ENCODE measurements around the gene SYNE3. TPM values are rescaled to one million over a fixed set of nuclear protein-coding genes. Genes with fewer than 3 reads are reported as not detected.

Gene SYNE3
- total and polyA plus RNA-seq, 2 of the 8 experiments (the other 6 are each of a cell fraction or from before 2014, with no cell fraction given): under 0.01 TPM; not detected in 1

GRCh38 chr14:95480109-95480886 lies 36.2 kb downstream of the SYNE3 start:
- H4K91ac ChIP-seq (replicated peaks; ENCODE audit: insufficient read length, low read length): no peak overlapping the region
- no peak overlapping the region for H2BK12ac ChIP-seq (ENCODE audit: low read depth, low read length)
- H3K18ac ChIP-seq (ENCODE audit: extremely low read depth, low read length): no peak overlapping the region; the same call in 1 of the 2 replicates
- no peak overlapping the region for H4K8ac ChIP-seq (ENCODE audit: extremely low read depth, insufficient read depth, low read length)
- TF ChIP-seq HDAC2 (IDR thresholded peaks at IDR 0.05; ENCODE audit: borderline replicate concordance in 1 of 2, low read depth in 2 of 2, low read length in 2 of 2): no peak
- no peak for TF ChIP-seq FOSL1 (IDR thresholded peaks at IDR 0.05; ENCODE audit: insufficient read depth, low read depth, low read length)
- TF ChIP-seq CHD2 (IDR thresholded peaks at IDR 0.05; ENCODE audit: low read length): no peak
- no peak for TF ChIP-seq SIN3A (conservative IDR thresholded peaks at IDR 0.05 in 1 of 2, IDR thresholded peaks at IDR 0.05 in 1 of 2; ENCODE audit: low read depth in 1 of 2, low read length in 2 of 2)
- TF ChIP-seq KDM4A (IDR thresholded peaks at IDR 0.05; ENCODE audit: low read depth, low read length, severe bottlenecking): no peak
- no peak for TF ChIP-seq MAFK (IDR thresholded peaks at IDR 0.05; ENCODE audit: low read depth, low read length)
- TF ChIP-seq HDAC6 (IDR thresholded peaks at IDR 0.05; ENCODE audit: low read depth, low read length): no peak
- no peak for TF ChIP-seq POU5F1 (IDR thresholded peaks at IDR 0.05; ENCODE audit: low read depth, low read length)
- no peak for TF ChIP-seq CBX8 (IDR thresholded peaks at IDR 0.05; ENCODE audit: borderline replicate concordance, low read depth, low read length)
- TF ChIP-seq CTBP2 (IDR thresholded peaks at IDR 0.05; ENCODE audit: borderline replicate concordance, insufficient read depth, insufficient read length, low read length): no peak
- no peaks in the 10 kb centered on the region for H3K79me2 ChIP-seq (ENCODE audit: control insufficient read depth in 1 of 2, insufficient read depth in 2 of 2, low read length in 2 of 2)
- H2AFZ ChIP-seq (ENCODE audit: low read length): no peak overlapping the region
- WGBS, 2 experiments (ENCODE audit: extremely low coverage in 1 of 2, insufficient coverage in 1 of 2, insufficient read length in 1 of 2, insufficient replicate concordance in 2 of 2, low coverage in 1 of 2, low lambda C conversion rate in 2 of 2, missing lambda C conversion rate in 1 of 2): 73% methylated on average over 11 of the region's 11 CpGs; no CpG with 5 or more reads in 1 of the 2 experiments
- no peak overlapping the region for H2BK20ac ChIP-seq (ENCODE audit: low read length)
- no peak overlapping the region for H2BK5ac ChIP-seq (ENCODE audit: low read depth, low read length)
- no peak overlapping the region for H2BK120ac ChIP-seq (replicated peaks; ENCODE audit: low read depth, low read length)
- no peak overlapping the region for H3K27ac ChIP-seq (ENCODE audit: low read depth, low read length)
- no peak overlapping the region for H3K14ac ChIP-seq (ENCODE audit: insufficient read length)
- H3K56ac ChIP-seq (replicated peaks; ENCODE audit: insufficient read length, low read depth, low read length): no peak overlapping the region
- no peaks in the 10 kb centered on the region for H4K20me1 ChIP-seq (replicated peaks in 1 of 2; ENCODE audit: control insufficient read depth in 1 of 2, insufficient read depth in 2 of 2, low read length in 2 of 2)
- no peak overlapping the region for H3K4ac ChIP-seq (replicated peaks; ENCODE audit: insufficient read length, low read depth, low read length)
- no peak overlapping the region for H3K23ac ChIP-seq (ENCODE audit: insufficient read length)
- CTCF ChIA-PET (ENCODE audit: partially characterized antibody): interaction anchor here (1.0 to 1.8 kb wide), 4 partner anchors 12 to 38 kb away, joined by 4 to 5 read pairs (median 4); no protein-coding TSS in a partner anchor
- peaks cover 0 to 10% (median 4%) of the 10 kb centered on the region in 4 experiments; a peak in 6 of 7 replicates for H3K4me1 ChIP-seq (replicated peaks in 1 of 4; ENCODE audit: control insufficient read depth in 3 of 4, insufficient read depth in 4 of 4, low read length in 3 of 4)
- FAIRE-seq (no peak), DNase-seq (ENCODE audit: low read depth in 1 of 2, low spot score in 2 of 2) (no peak)
- no peak overlapping the region for H2AK5ac ChIP-seq (ENCODE audit: low read depth, low read length)
- H3K23me2 ChIP-seq (ENCODE audit: low read depth, low read length): no peaks in the 10 kb centered on the region
- POLR2A ChIA-PET (ENCODE audit: partially characterized antibody): no interaction called here
- H4K5ac ChIP-seq (ENCODE audit: insufficient read length, low read depth, low read length): no peak overlapping the region
- no peaks in the 10 kb centered on the region for H3K9me3 ChIP-seq (ENCODE audit: insufficient read depth in 2 of 2, low read depth in 1 of 2, low read length in 1 of 2)
- no peak overlapping the region for H3K4me3 ChIP-seq (ENCODE audit: extremely low read depth in 1 of 4, insufficient read depth in 2 of 4, low read depth in 3 of 4, low read length in 4 of 4)
- no peak overlapping the region for H3K9ac ChIP-seq (replicated peaks in 1 of 4; ENCODE audit: extremely low read depth in 1 of 4, low read depth in 3 of 4, low read length in 3 of 4)
- H3K79me1 ChIP-seq (ENCODE audit: low read depth, low read length): no peaks in the 10 kb centered on the region
- H3K27me3 ChIP-seq (replicated peaks in 1 of 4; ENCODE audit: control insufficient read depth in 3 of 4, extremely low read depth in 1 of 4, insufficient read depth in 3 of 4, low read length in 3 of 4): no peaks in the 10 kb centered on the region
- H3K4me2 ChIP-seq (ENCODE audit: insufficient read depth in 1 of 2, low read depth in 2 of 2, low read length in 2 of 2): no peak overlapping the region
- no peaks in the 10 kb centered on the region for H3K36me3 ChIP-seq (ENCODE audit: control insufficient read depth in 2 of 4, insufficient read depth in 4 of 4, low read length in 3 of 4)
- H2BK15ac ChIP-seq (ENCODE audit: low read length): no peak overlapping the region

Measured in H1 (cell line).